Measurements from ENCODE around the gene SELPLG.
A peak's percentile ranks its signal among the peaks of the same experiment; 100 is the strongest.
"Not testable (repeated sequence)": the region's sequence is repeated elsewhere in the genome, so short reads cannot be mapped to it uniquely, and the experiment has no call there.

The SELPLG gene

GRCh38 chr12:108622421-108622820 is 11.3 kb downstream of the SELPLG start:
- no peak overlapping the region for H3K9ac ChIP-seq (ENCODE audit: low read depth, low read length)
- H3K4me1 ChIP-seq (ENCODE audit: control insufficient read depth, insufficient read depth, low read length) = peaks cover 8% of the 10 kb centered on the region
- H3K36me3 ChIP-seq (ENCODE audit: control insufficient read depth, insufficient read depth, low read length) = no peaks in the 10 kb centered on the region
- H3K27me3 ChIP-seq (ENCODE audit: control insufficient read depth, insufficient read depth, low read length) = no peaks in the 10 kb centered on the region
- no peak overlapping the region for H3K4me3 ChIP-seq (ENCODE audit: low read depth, low read length)
- no peaks in the 10 kb centered on the region for H3K9me3 ChIP-seq (ENCODE audit: control insufficient read depth, insufficient read depth, low read length)

DNA sequence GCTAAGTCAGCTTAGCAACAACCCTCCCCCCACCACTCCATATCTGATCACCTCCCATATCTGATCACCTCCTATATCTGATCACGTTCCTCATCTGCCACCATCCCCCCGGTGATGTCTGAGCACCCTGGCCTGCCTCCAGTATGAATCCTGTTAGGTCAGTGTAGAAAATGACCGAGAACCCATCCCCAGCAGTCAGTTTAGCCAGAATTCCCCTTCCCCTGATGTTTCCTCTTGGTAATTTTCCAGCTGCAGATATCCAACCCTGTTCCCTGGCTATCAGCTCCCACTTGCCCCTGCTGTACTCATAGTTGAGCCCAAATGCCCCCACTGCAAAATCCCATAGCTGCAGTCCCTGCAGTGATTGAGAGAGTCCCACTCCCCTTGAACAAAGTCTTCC is 12.5 kb downstream of the SELPLG start:
- Histone ChIP-seq H3K9me3 (ENCODE audit: control insufficient read depth, insufficient read depth, low read length) (no peaks in the 10 kb centered on the region), H3K36me3 (ENCODE audit: control insufficient read depth, insufficient read depth, low read length) (peaks cover 2% of the 10 kb centered on the region), H3K4me3 (ENCODE audit: low read depth, low read length) (no peak overlapping the region), H3K9ac (ENCODE audit: low read depth, low read length) (no peak overlapping the region), H3K4me1 (ENCODE audit: control insufficient read depth, insufficient read depth, low read length) (peaks cover 8% of the 10 kb centered on the region), H3K27me3 (ENCODE audit: control insufficient read depth, insufficient read depth, low read length) (no peaks in the 10 kb centered on the region)

DNA sequence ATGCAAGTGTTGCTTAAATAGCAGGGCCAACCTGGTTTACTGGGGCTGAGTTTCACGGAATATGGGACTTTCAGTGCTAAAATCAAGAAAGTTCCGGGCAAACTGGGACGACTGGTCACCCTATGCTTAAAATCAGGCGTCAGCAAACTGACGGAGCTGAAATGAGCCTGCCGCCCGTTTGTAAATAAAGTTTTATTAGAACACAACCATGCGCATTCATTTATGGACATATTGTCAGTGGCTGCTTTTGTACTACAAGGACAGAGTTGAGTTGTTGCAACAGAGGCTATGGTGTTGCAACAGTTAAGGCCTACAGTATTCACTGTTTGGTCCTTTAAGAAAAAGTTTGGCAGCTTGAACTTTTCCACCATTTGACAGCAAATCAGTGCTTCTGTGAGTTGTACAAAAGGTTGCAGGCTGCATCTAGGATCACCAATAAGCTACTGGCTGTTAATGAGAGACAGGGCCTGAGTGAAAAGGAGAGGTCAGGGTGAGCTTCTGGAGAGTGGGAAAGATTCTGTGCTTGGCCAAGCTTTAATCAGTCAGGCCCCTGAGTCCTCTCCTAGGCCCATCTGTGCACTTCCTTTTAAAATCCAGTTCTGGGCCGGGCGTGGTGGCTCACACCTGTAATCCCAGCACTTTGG is 13.3 kb downstream of the SELPLG start:
- Histone ChIP-seq H3K36me3 (ENCODE audit: control insufficient read depth, insufficient read depth, low read length) (peaks cover 2% of the 10 kb centered on the region), H3K27me3 (ENCODE audit: control insufficient read depth, insufficient read depth, low read length) (no peaks in the 10 kb centered on the region), H3K9ac (ENCODE audit: low read depth, low read length) (peak overlapping the region; percentile 24), H3K4me3 (ENCODE audit: low read depth, low read length) (no peak overlapping the region), H3K9me3 (ENCODE audit: control insufficient read depth, insufficient read depth, low read length) (no peaks in the 10 kb centered on the region), H3K4me1 (ENCODE audit: control insufficient read depth, insufficient read depth, low read length) (peaks cover 8% of the 10 kb centered on the region)

- peaks cover 6% of the 10 kb centered on the region for H3K4me1 ChIP-seq (ENCODE audit: control insufficient read depth, insufficient read depth, low read length)
- H3K4me3 ChIP-seq (ENCODE audit: low read depth, low read length) = no peak overlapping the region
- H3K27me3 ChIP-seq (ENCODE audit: control insufficient read depth, insufficient read depth, low read length) = no peaks in the 10 kb centered on the region
- no peaks in the 10 kb centered on the region for H3K9me3 ChIP-seq (ENCODE audit: control insufficient read depth, insufficient read depth, low read length)
- H3K36me3 ChIP-seq (ENCODE audit: control insufficient read depth, insufficient read depth, low read length) = peaks cover 2% of the 10 kb centered on the region
- no peak overlapping the region for H3K9ac ChIP-seq (ENCODE audit: low read depth, low read length)
Observed at GRCh38 chr12:108619369-108620160, 14.1 kb downstream of the SELPLG start.

DNA sequence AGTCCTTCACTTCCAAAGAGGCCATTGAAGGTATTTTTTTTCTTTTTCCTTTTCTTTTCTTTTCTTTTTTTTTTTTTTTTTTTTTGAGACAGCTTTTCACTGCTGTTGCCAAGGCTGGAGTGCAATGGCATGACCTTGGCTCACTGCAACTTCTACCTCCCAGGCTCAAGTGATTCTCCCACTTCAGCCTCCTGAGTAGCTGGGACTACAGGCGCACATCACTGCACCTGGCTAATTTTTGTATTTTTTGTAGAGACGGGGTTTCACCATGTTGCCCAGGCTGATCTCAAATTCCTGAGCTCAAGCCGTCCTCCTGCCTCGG is 14.8 kb downstream of the SELPLG start:
- not testable (repeated sequence) for H3K4me3 ChIP-seq (ENCODE audit: low read depth, low read length); H3K27me3 ChIP-seq (ENCODE audit: control insufficient read depth, insufficient read depth, low read length); H3K9me3 ChIP-seq (ENCODE audit: control insufficient read depth, insufficient read depth, low read length); H3K4me1 ChIP-seq (ENCODE audit: control insufficient read depth, insufficient read depth, low read length); H3K9ac ChIP-seq (ENCODE audit: low read depth, low read length); H3K36me3 ChIP-seq (ENCODE audit: control insufficient read depth, insufficient read depth, low read length)

GRCh38 chr12:108618079-108618952 is 15.4 kb downstream of the SELPLG start:
- no peaks in the 10 kb centered on the region for H3K27me3 ChIP-seq (ENCODE audit: control insufficient read depth, insufficient read depth, low read length)
- no peak overlapping the region for H3K9ac ChIP-seq (ENCODE audit: low read depth, low read length)
- peaks cover 2% of the 10 kb centered on the region for H3K36me3 ChIP-seq (ENCODE audit: control insufficient read depth, insufficient read depth, low read length)
- no peaks in the 10 kb centered on the region for H3K9me3 ChIP-seq (ENCODE audit: control insufficient read depth, insufficient read depth, low read length)
- no peak overlapping the region for H3K4me3 ChIP-seq (ENCODE audit: low read depth, low read length)
- H3K4me1 ChIP-seq (ENCODE audit: control insufficient read depth, insufficient read depth, low read length) = peaks cover 6% of the 10 kb centered on the region

GRCh38 chr12:108616941-108617858 is 16.5 kb downstream of the SELPLG start:
- Histone ChIP-seq H3K4me3 (ENCODE audit: low read depth, low read length) (no peak overlapping the region), H3K4me1 (ENCODE audit: control insufficient read depth, insufficient read depth, low read length) (peaks cover 2% of the 10 kb centered on the region), H3K9me3 (ENCODE audit: control insufficient read depth, insufficient read depth, low read length) (no peaks in the 10 kb centered on the region), H3K36me3 (ENCODE audit: control insufficient read depth, insufficient read depth, low read length) (peaks cover 2% of the 10 kb centered on the region), H3K27me3 (ENCODE audit: control insufficient read depth, insufficient read depth, low read length) (no peaks in the 10 kb centered on the region), H3K9ac (ENCODE audit: low read depth, low read length) (no peak overlapping the region)

DNA sequence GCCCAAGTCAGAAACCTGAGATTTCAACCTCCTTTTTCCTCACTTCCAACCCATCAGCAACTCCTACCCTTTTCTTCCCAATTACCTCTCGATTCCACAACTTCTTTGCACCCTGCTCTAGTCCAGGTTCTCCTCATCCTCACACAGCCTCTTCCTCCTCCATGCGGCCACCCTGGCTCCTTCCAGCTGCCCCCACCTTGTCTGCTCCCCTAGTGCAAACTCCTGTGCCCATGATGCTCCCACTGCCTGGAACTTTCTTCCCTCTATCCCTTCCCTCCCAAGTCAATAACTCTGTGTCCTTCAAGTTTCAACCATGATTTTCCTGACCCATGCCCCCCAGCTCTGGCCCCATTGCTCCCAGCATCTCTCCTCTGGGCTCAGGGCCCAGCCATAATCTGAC is 17.3 kb downstream of the SELPLG start:
- Histone ChIP-seq H3K4me1 (ENCODE audit: control insufficient read depth, insufficient read depth, low read length) (no peaks in the 10 kb centered on the region), H3K9ac (ENCODE audit: low read depth, low read length) (no peak overlapping the region), H3K36me3 (ENCODE audit: control insufficient read depth, insufficient read depth, low read length) (peaks cover 2% of the 10 kb centered on the region), H3K9me3 (ENCODE audit: control insufficient read depth, insufficient read depth, low read length) (no peaks in the 10 kb centered on the region), H3K27me3 (ENCODE audit: control insufficient read depth, insufficient read depth, low read length) (no peaks in the 10 kb centered on the region), H3K4me3 (ENCODE audit: low read depth, low read length) (no peak overlapping the region)

DNA sequence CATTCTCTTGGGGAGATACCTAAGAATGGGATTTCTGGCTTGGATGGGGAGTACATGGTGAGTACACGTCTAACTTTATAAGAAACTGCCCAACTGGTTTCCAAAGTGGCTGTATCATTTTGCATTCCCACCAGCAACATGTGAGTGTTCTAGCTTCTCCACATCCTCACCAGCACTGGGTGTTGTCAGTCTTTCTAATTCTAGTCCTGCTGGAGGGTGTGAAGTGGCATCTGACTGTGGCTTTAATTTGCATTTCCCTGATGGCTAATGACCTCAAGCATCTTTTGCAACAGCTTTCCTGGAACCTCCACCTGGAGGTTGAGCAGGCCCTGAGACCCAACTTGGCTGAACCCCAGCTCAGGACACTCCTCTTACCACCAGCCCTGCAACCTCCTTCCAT is 17.8 kb downstream of the SELPLG start:
- Histone ChIP-seq H3K9me3 (ENCODE audit: control insufficient read depth, insufficient read depth, low read length) (no peaks in the 10 kb centered on the region), H3K4me1 (ENCODE audit: control insufficient read depth, insufficient read depth, low read length) (no peaks in the 10 kb centered on the region), H3K4me3 (ENCODE audit: low read depth, low read length) (no peak overlapping the region), H3K36me3 (ENCODE audit: control insufficient read depth, insufficient read depth, low read length) (peaks cover 2% of the 10 kb centered on the region), H3K9ac (ENCODE audit: low read depth, low read length) (no peak overlapping the region), H3K27me3 (ENCODE audit: control insufficient read depth, insufficient read depth, low read length) (no peaks in the 10 kb centered on the region)

DNA sequence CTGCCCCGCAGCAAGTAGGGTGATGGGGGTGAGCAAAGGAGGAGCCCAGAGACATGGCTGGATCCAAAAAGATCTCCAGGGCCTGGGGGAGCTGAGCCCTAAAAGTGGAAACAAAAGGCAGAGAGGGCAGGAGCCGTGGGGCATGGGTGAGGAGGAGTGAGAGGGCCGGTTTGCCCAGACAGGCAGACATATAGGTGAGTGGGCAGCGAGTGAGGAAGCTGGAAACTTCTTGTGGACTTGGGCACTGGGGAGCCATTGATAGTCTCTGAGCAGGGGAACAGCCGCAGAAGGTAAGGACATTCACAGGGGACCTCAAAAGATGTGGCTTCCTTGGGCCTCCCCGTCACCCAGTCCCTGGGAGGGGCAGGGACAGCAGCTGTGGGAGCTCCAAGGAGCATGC is 19.1 kb downstream of the SELPLG start:
- H3K27me3 ChIP-seq (ENCODE audit: control insufficient read depth, insufficient read depth, low read length) = no peaks in the 10 kb centered on the region
- no peak overlapping the region for H3K4me3 ChIP-seq (ENCODE audit: low read depth, low read length)
- peaks cover 2% of the 10 kb centered on the region for H3K36me3 ChIP-seq (ENCODE audit: control insufficient read depth, insufficient read depth, low read length)
- no peak overlapping the region for H3K9ac ChIP-seq (ENCODE audit: low read depth, low read length)
- no peaks in the 10 kb centered on the region for H3K4me1 ChIP-seq (ENCODE audit: control insufficient read depth, insufficient read depth, low read length)
- no peaks in the 10 kb centered on the region for H3K9me3 ChIP-seq (ENCODE audit: control insufficient read depth, insufficient read depth, low read length)

- Histone ChIP-seq H3K9ac (ENCODE audit: low read depth, low read length) (no peak overlapping the region), H3K9me3 (ENCODE audit: control insufficient read depth, insufficient read depth, low read length) (no peaks in the 10 kb centered on the region), H3K4me1 (ENCODE audit: control insufficient read depth, insufficient read depth, low read length) (no peaks in the 10 kb centered on the region)
Observed at GRCh38 chr12:108614041-108614440, 19.7 kb downstream of the SELPLG start.

More at GRCh38 chr12:108614041-108614440, 19.7 kb downstream of the SELPLG start:
- Histone ChIP-seq H3K36me3 (ENCODE audit: control insufficient read depth, insufficient read depth, low read length) (peaks cover 2% of the 10 kb centered on the region), H3K27me3 (ENCODE audit: control insufficient read depth, insufficient read depth, low read length) (no peaks in the 10 kb centered on the region), H3K4me3 (ENCODE audit: low read depth, low read length) (no peak overlapping the region)

Data from iPS-15b (cell line).